BJ (cell line): Measurements from ENCODE around the gene METTL25. TPM values are rescaled to one million over a fixed set of nuclear protein-coding genes. Genes with fewer than 3 reads are reported as not detected.

ENCODE experiments used
- CTCF ChIA-PET: fragments of 350-600 bp; formaldehyde crosslinking; extraction: SDS; loops from one replicate; lab custom pipeline; 2021; ENCODE audit warnings: antibody characterized with exemption, inconsistent platforms; lab: Yijun Ruan, JAX
- POLR2A ChIA-PET: fragments of 300-600 bp; sonication (Branson Sonifier 250); formaldehyde crosslinking; extraction: SDS; loops from one replicate; lab custom pipeline; 2021; ENCODE audit warnings: antibody characterized with exemption; lab: Charles Lee
- DNase-seq: peaks from one replicate; pipeline ENCODE4 v3.0.0-alpha.2; 2011; ENCODE audit warnings: low read depth
- H3K27me3 ChIP-seq: 2 replicates; pipeline ENCODE4 v1.6.0; 2011; ENCODE audit warnings: low read length; ENCODE audit not compliant: control insufficient read depth, insufficient read depth
- H3K36me3 ChIP-seq: 2 replicates; pipeline ENCODE4 v1.5.1; 2011; ENCODE audit warnings: low read length; ENCODE audit not compliant: control insufficient read depth, insufficient read depth
- H3K4me3 ChIP-seq: 2 replicates; pipeline ENCODE4 v1.5.1; 2011; ENCODE audit warnings: low read depth, mild to moderate bottlenecking, control low read depth, low read length
- CTCF ChIP-seq: IDR thresholded peaks from 2 replicates; pipeline ENCODE4 v1.5.1; 2011; ENCODE audit warnings: low read depth, mild to moderate bottlenecking, control low read depth, inconsistent platforms, low read length, moderate library complexity; ENCODE audit not compliant: insufficient read depth
- polyA plus RNA-seq: library from polyadenylated mRNA; depleted of rRNA; stranded (reverse); fragments of >200 nt; gene quantifications from 2 replicates; pipeline ENCODE4 v1.2.3, GENCODE V29; 2011

Gene METTL25
- polyA plus RNA-seq, 1 experiment, result 2.3 TPM

DNA sequence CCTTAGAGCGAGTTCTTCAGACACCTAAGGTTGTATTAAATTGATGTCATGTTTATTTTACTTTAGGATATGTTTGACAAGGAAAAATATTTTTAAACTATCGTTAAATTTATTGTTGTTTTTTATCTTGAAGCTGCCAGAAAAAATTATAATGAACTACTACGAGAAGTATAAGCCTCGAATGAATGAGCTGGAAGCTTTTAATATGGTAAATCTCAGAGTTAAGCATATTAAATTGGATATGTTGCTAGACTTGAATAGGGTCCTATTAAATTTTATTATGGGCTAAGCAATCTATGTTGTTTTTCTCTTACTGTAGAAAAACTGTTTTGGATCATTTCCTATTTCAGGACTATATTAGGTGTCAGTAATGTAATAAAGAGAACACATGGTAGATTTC, 118.2 kb downstream of the METTL25 start:
- DNase-seq, result no peak
- Histone ChIP-seq H3K36me3 (no peaks in the 10 kb centered on the region), H3K27me3 (no peaks in the 10 kb centered on the region), H3K4me3 (no peak overlapping the region)
- ChIA-PET POLR2A (no interaction called here), CTCF (no interaction called here)
- no peak for TF ChIP-seq CTCF

DNA sequence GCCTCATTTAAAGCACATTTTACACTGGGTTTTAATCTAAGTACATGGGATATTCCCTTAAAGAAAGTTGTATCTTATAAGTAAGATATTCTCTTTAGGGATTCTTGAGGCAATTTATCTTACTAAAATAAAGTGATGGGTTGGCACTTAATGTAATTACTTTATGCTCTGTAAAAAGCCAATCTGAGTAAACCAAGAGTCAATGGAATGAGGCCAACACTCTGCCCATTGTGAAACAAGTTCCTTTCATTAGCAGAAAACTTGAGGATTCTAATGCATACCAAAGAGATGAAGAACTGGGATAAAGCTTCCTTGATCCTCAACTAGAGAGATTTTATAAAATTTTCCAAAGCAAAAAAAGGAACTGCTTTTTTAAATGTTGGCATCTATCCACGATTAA, 121.2 kb downstream of the METTL25 start:
- TF ChIP-seq CTCF, result no peak
- Histone ChIP-seq H3K4me3 (no peak overlapping the region), H3K36me3 (no peaks in the 10 kb centered on the region), H3K27me3 (no peaks in the 10 kb centered on the region)
- ChIA-PET CTCF (no interaction called here), POLR2A (no interaction called here)
- DNase-seq, result no peak

- Histone ChIP-seq H3K36me3 (no peaks in the 10 kb centered on the region), H3K27me3 (no peaks in the 10 kb centered on the region), H3K4me3 (no peak overlapping the region)
- no peak for TF ChIP-seq CTCF
- no peak for DNase-seq
- CTCF ChIA-PET, result no interaction called here
- POLR2A ChIA-PET, result no interaction called here
Measured at GRCh38 chr12:82480606-82481005, 122.3 kb downstream of the METTL25 start.

GRCh38 chr12:82481954-82482353, 123.6 kb downstream of the METTL25 start:
- CTCF ChIA-PET, result no interaction called here
- Histone ChIP-seq H3K36me3 (no peaks in the 10 kb centered on the region), H3K27me3 (no peaks in the 10 kb centered on the region), H3K4me3 (no peak overlapping the region)
- no peak for DNase-seq
- TF ChIP-seq CTCF, result no peak
- POLR2A ChIA-PET, result no interaction called here

- H3K36me3 ChIP-seq, result no peaks in the 10 kb centered on the region
- ChIA-PET POLR2A (no interaction called here), CTCF (interaction anchor here (1.1 kb wide), 1 partner anchor 128 kb away, joined by 5 read pairs; the partner anchor contains the start of genes CCDC59 and METTL25)
- no peak for DNase-seq
- H3K27me3 ChIP-seq, result no peaks in the 10 kb centered on the region
- no peak overlapping the region for H3K4me3 ChIP-seq
- no peak for TF ChIP-seq CTCF
Measured at GRCh38 chr12:82486524-82487235, 128.4 kb downstream of the METTL25 start.
